Esophagus (tissue), 2 donors: Measurements from ENCODE around the gene CYB5R3. TPM values are rescaled to one million over a fixed set of nuclear protein-coding genes. Genes with fewer than 3 reads are reported as not detected.
A peak's percentile ranks its signal among the peaks of the same experiment; 100 is the strongest.

Source experiments
- H3K27ac ChIP-seq, 2 donors: one replicate each; pipeline ENCODE4 v1.5.1; 2013; ENCODE audit warnings: low read depth in 2 of 2, mild to moderate bottlenecking in 2 of 2, inconsistent platforms in 1 of 2, low read length in 1 of 2, moderate library complexity in 1 of 2
- H3K27me3 ChIP-seq, 2 donors: one replicate each; pipeline ENCODE4 v1.6.1; 2013; ENCODE audit warnings: low read length in 2 of 2, control low read depth in 1 of 2, mild to moderate bottlenecking in 1 of 2; ENCODE audit not compliant: insufficient read depth in 2 of 2, control insufficient read depth in 1 of 2
- H3K36me3 ChIP-seq, 2 donors: one replicate each; pipeline ENCODE4 v1.6.1; 2013; ENCODE audit warnings: low read length in 1 of 2; ENCODE audit not compliant: control insufficient read depth in 2 of 2, insufficient read depth in 2 of 2
- H3K4me1 ChIP-seq, 2 donors: one replicate each; pipeline ENCODE4 v1.6.1; 2013; ENCODE audit warnings: low read length in 1 of 2; ENCODE audit not compliant: control insufficient read depth in 2 of 2, insufficient read depth in 2 of 2
- H3K4me3 ChIP-seq, 2 donors: one replicate each; pipeline ENCODE4 v1.5.1; 2013; ENCODE audit warnings: low read length in 2 of 2, mild to moderate bottlenecking in 2 of 2, low read depth in 1 of 2, moderate library complexity in 1 of 2
- H3K9me3 ChIP-seq, 2 donors: one replicate each; pipeline ENCODE4 v1.6.1; 2013; ENCODE audit warnings: mild to moderate bottlenecking in 2 of 2, low read depth in 1 of 2, low read length in 1 of 2, moderate library complexity in 1 of 2; ENCODE audit not compliant: control insufficient read depth in 2 of 2, insufficient read depth in 1 of 2
- WGBS, 2 donors: extraction: QIAGEN DNeasy Blood & Tissue Kit; methylation state at CpG; one replicate each; pipeline ENCODE4 v1.1.7; 2013; 5-methylcytosine and 5-hydroxymethylcytosine counted together
- polyA plus RNA-seq, 2 donors: library from polyadenylated mRNA; stranded (reverse); fragments of 200-250 nt; gene quantifications; one replicate each; pipeline ENCODE4 v1.2.3, GENCODE V29; 2013
- donor health status: healthy with polysubstance abuse.
- donor health status: Bipolar disorder and iron deficiency.

CYB5R3 gene
- polyA plus RNA-seq, 2 donors: 52.7 to 112 TPM

GRCh38 chr22:42661985-42662831 lies 13.0 kb upstream of the CYB5R3 start:
- Histone ChIP-seq H3K9me3 (no peaks in the 10 kb centered on the region), H3K4me3 (peak overlapping the region; percentile 44 to 48), H3K4me1 (no peaks in the 10 kb centered on the region), H3K36me3 (no peaks in the 10 kb centered on the region), H3K27me3 (no peaks in the 10 kb centered on the region), H3K27ac (peak overlapping the region in 1 of 2 donors; percentile 1)
- 4 to 6% methylated on average over 52 to 68 of the region's 68 CpGs for WGBS, 2 donors

GRCh38 chr22:42656578-42656977 lies 7.4 kb upstream of the CYB5R3 start:
- no peaks in the 10 kb centered on the region for H3K36me3 ChIP-seq
- no peak overlapping the region for H3K4me3 ChIP-seq
- H3K27me3 ChIP-seq: no peaks in the 10 kb centered on the region
- no peaks in the 10 kb centered on the region for H3K9me3 ChIP-seq
- WGBS, 2 donors: 94 to 97% methylated on average over 8 of the region's 8 CpGs
- no peak overlapping the region for H3K27ac ChIP-seq
- no peaks in the 10 kb centered on the region for H3K4me1 ChIP-seq

GRCh38 chr22:42655693-42656092 lies 6.5 kb upstream of the CYB5R3 start:
- Histone ChIP-seq H3K4me1 (no peaks in the 10 kb centered on the region), H3K27me3 (no peaks in the 10 kb centered on the region), H3K27ac (no peak overlapping the region), H3K36me3 (no peaks in the 10 kb centered on the region), H3K9me3 (no peaks in the 10 kb centered on the region), H3K4me3 (no peak overlapping the region)
- WGBS, 2 donors: 62 to 66% methylated on average over 9 of the region's 9 CpGs

GRCh38 chr22:42654436-42655073 lies 5.4 kb upstream of the CYB5R3 start:
- peaks cover 0 to 2% of the 10 kb centered on the region in 2 donors for H3K4me1 ChIP-seq
- WGBS, 2 donors: 81 to 86% methylated on average over 7 of the region's 7 CpGs
- H3K4me3 ChIP-seq: no peak overlapping the region
- H3K9me3 ChIP-seq: no peaks in the 10 kb centered on the region
- no peaks in the 10 kb centered on the region for H3K27me3 ChIP-seq
- H3K36me3 ChIP-seq: no peaks in the 10 kb centered on the region
- no peak overlapping the region for H3K27ac ChIP-seq

GRCh38 chr22:42653999-42654398 lies 4.8 kb upstream of the CYB5R3 start:
- WGBS, 2 donors: 83 to 91% methylated on average over 4 of the region's 4 CpGs
- H3K4me3 ChIP-seq: no peak overlapping the region
- H3K27me3 ChIP-seq: no peaks in the 10 kb centered on the region
- peaks cover 0 to 2% of the 10 kb centered on the region in 2 donors for H3K4me1 ChIP-seq
- H3K36me3 ChIP-seq: no peaks in the 10 kb centered on the region
- H3K9me3 ChIP-seq: no peaks in the 10 kb centered on the region
- H3K27ac ChIP-seq: no peak overlapping the region

- no peaks in the 10 kb centered on the region for H3K27me3 ChIP-seq
- no peaks in the 10 kb centered on the region for H3K36me3 ChIP-seq
- no peak overlapping the region for H3K4me3 ChIP-seq
- 66 to 71% methylated on average over 7 of the region's 7 CpGs for WGBS, 2 donors
- peaks cover 7 to 23% of the 10 kb centered on the region in 2 donors for H3K4me1 ChIP-seq
- H3K9me3 ChIP-seq: no peaks in the 10 kb centered on the region
- H3K27ac ChIP-seq: no peak overlapping the region
Observed at GRCh38 chr22:42651134-42651533, 1.9 kb upstream of the CYB5R3 start.

GRCh38 chr22:42648368-42649245 lies 585 bp downstream of the CYB5R3 start:
- 1 to 2% methylated on average over 44 to 49 of the region's 49 CpGs for WGBS, 2 donors
- peak overlapping the region; percentile 91 to 99 for H3K4me3 ChIP-seq
- no peaks in the 10 kb centered on the region for H3K9me3 ChIP-seq
- no peaks in the 10 kb centered on the region for H3K27me3 ChIP-seq
- peak overlapping the region; percentile 86 to 97 for H3K27ac ChIP-seq
- no peaks in the 10 kb centered on the region for H3K36me3 ChIP-seq
- H3K4me1 ChIP-seq: peaks cover 11 to 45% of the 10 kb centered on the region in 2 donors

GRCh38 chr22:42648017-42648367 lies 1.2 kb downstream of the CYB5R3 start:
- WGBS, 2 donors: 33 to 47% methylated on average over 4 of the region's 4 CpGs
- Histone ChIP-seq H3K36me3 (no peaks in the 10 kb centered on the region), H3K9me3 (no peaks in the 10 kb centered on the region), H3K27me3 (no peaks in the 10 kb centered on the region), H3K4me3 (peak overlapping the region; percentile 91 to 99), H3K4me1 (peaks cover 17 to 45% of the 10 kb centered on the region in 2 donors), H3K27ac (peak overlapping the region; percentile 86 to 97)
